ENCODE data around the gene SLC27A5.

DNA sequence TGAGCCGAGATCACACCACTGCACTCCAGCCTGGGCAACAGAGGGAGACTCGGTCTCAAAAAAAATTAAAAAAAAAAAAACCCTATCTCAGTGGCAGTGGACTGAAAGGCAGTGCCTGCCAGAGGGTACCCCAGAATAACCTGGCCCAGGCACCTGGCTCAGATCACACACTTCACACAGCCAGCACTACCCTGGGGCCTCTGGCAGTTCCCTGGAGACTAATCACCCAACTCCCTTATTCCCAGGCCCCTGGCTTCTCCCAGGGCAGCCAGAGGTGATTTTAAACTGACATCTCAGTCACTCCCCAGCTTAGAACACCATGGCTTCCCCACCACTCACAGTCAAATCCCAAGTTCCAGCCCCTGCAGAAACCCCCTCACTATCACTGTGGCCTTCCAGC lies 3.5 kb upstream of the SLC27A5 start:
- TF ChIP-seq NFIC (IDR thresholded peaks at IDR 0.05; ENCODE audit: borderline replicate concordance) (no peak), CTCF (IDR thresholded peaks at IDR 0.05) (no peak), GATA2 (CRISPR knock-in tag; IDR thresholded peaks at IDR 0.05) (no peak), CHD2 (IDR thresholded peaks at IDR 0.05; ENCODE audit: low read length, partially characterized antibody) (no peak), EZH2phosphoT487 (IDR thresholded peaks at IDR 0.05; ENCODE audit: borderline replicate concordance, low read depth) (no peak), POLR2AphosphoS5 (IDR thresholded peaks at IDR 0.05; ENCODE audit: low read depth, low read length) (no peak), YY1 (IDR thresholded peaks at IDR 0.05; ENCODE audit: low read depth) (no peak)

All from SK-N-SH (cell line).